ENCODE data around the gene ARID3A. TPM values are rescaled to one million over a fixed set of nuclear protein-coding genes. Genes with fewer than 3 reads are reported as not detected.

ARID3A gene
- total RNA-seq, 1 experiment from 2014 or later: 28.9 TPM

- no peaks in the 10 kb centered on the region for H3K4me1 ChIP-seq (ENCODE audit: control insufficient read depth, insufficient read depth, low read length)
- intact Hi-C loops (cut with micrococcal nuclease; ENCODE audit: unreplicated experiment) (no loop called here), in situ Hi-C loops (cut with HindIII; ENCODE audit: low pct_unique_long_range_greater_than_20kb, low sequenced_read_pairs) (no loop called here)
- no peaks in the 10 kb centered on the region for H3K9me3 ChIP-seq (ENCODE audit: control insufficient read depth, insufficient read depth, low read depth, low read length)
- H3K4me3 ChIP-seq (ENCODE audit: low read depth in 2 of 2, low read length in 2 of 2): no peak overlapping the region
- BruUV-seq (replicated peaks): no TSS peak
- POLR2A ChIA-PET: no interaction called here
- ATAC-seq (no peak), DNase-seq (ENCODE audit: low read depth, low spot score) (no peak)
- H3K27ac ChIP-seq (ENCODE audit: low read length): no peak overlapping the region
- H3K27me3 ChIP-seq (ENCODE audit: control insufficient read depth, insufficient read depth, low read length): no peaks in the 10 kb centered on the region
- peaks cover 5% of the 10 kb centered on the region; the same call in 1 of the 2 replicates for H3K36me3 ChIP-seq (ENCODE audit: control insufficient read depth, insufficient read depth, low read length)
- CTCF ChIA-PET: no interaction called here
- TF ChIP-seq SIN3A (IDR thresholded peaks at IDR 0.05; ENCODE audit: borderline replicate concordance, insufficient read depth, low read depth, low read length) (no peak), POLR2AphosphoS5 (IDR thresholded peaks at IDR 0.05; ENCODE audit: low read depth, low read length) (no peak), REST (IDR thresholded peaks at IDR 0.05; ENCODE audit: insufficient read depth in 1 of 2, low read depth in 2 of 2, low read length in 1 of 2) (no peak), TCF7L2 (IDR thresholded peaks at IDR 0.05; ENCODE audit: low read depth, low read length) (no peak), CTCF (IDR thresholded peaks at IDR 0.05) (no peak)
Observed at GRCh38 chr19:974564-975257, 48.9 kb downstream of the ARID3A start.

- H3K4me1 ChIP-seq (ENCODE audit: control insufficient read depth, insufficient read depth, low read length): peaks cover 7% of the 10 kb centered on the region
- DNase-seq (ENCODE audit: low read depth, low spot score) (no peak), ATAC-seq (peak; percentile 35; the same call in 1 of the 2 replicates)
- TF ChIP-seq CTCF (IDR thresholded peaks at IDR 0.05) (no peak), TCF7L2 (IDR thresholded peaks at IDR 0.05; ENCODE audit: low read depth, low read length) (no peak), SIN3A (IDR thresholded peaks at IDR 0.05; ENCODE audit: borderline replicate concordance, insufficient read depth, low read depth, low read length) (no peak), REST (IDR thresholded peaks at IDR 0.05; ENCODE audit: insufficient read depth in 1 of 2, low read depth in 2 of 2, low read length in 1 of 2) (no peak), POLR2AphosphoS5 (IDR thresholded peaks at IDR 0.05; ENCODE audit: low read depth, low read length) (no peak)
- no peak overlapping the region for H3K4me3 ChIP-seq (ENCODE audit: low read depth in 2 of 2, low read length in 2 of 2)
- CTCF ChIA-PET: no interaction called here
- H3K27ac ChIP-seq (ENCODE audit: low read length): no peak overlapping the region
- no TSS peak for BruUV-seq (replicated peaks)
- POLR2A ChIA-PET: no interaction called here
- in situ Hi-C loops (cut with HindIII; ENCODE audit: low pct_unique_long_range_greater_than_20kb, low sequenced_read_pairs) (no loop called here), intact Hi-C loops (cut with micrococcal nuclease; ENCODE audit: unreplicated experiment) (no loop called here)
- H3K9me3 ChIP-seq (ENCODE audit: control insufficient read depth, insufficient read depth, low read depth, low read length): no peaks in the 10 kb centered on the region
- 0 out of 2 replicates have a peak, but pooled peaks cover 2% of the 10 kb centered on the region for H3K36me3 ChIP-seq (ENCODE audit: control insufficient read depth, insufficient read depth, low read length)
- no peaks in the 10 kb centered on the region for H3K27me3 ChIP-seq (ENCODE audit: control insufficient read depth, insufficient read depth, low read length)
Observed at GRCh38 chr19:976476-976875, 50.6 kb downstream of the ARID3A start.

All from Panc1 (cell line).